ENCODE data around the gene ENOX2.
"Not testable (repeated sequence)": the region's sequence is repeated elsewhere in the genome, so short reads cannot be mapped to it uniquely, and the experiment has no call there.

The ENOX2 gene

DNA sequence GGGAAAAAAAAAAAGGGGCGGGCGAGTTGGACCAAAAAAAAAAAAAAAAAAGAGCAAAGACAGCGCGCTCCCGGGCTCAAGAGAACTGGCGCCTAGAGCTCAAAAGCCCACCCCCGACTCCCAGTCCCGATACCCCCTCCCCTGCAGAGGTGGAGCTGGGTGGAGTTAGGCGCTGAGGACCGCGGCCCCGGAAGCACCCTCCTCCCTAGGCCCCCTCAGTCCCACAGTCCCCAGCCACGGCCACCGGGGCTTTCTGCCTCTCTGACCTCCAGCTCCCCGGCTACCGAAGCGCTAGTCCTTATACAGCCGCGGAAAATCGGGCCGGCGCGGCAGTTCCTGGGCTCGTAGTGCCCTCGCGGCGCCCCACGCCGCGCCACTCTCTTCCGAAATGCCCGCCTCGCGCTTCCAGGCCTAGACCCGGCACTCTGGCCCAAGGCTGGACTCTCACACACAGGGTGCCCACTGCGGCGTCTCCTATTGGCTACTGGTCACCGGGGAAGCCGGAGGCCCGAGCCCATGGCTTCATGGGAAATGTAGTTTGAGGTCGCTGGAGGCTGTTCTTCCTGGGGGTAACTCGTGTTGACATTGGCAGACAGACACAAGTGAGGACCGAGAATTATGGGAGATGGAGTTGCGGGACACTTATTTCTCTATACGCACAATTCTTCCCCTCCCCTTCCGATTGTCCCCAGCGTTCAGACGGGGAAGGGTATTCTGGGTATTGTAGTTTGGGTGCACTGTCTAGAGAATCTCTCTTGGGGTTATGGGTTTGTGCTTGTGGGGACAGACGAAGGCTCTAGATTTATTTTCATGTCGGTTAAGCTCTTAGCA, at the start of gene ENOX2:
Gene ENOX2, minus strand, starts transcription at position 427 of the 831 bp plus-strand sequence. CDS start 199,993 bp downstream, outside the sequence.
- peak; percentile 93 for DNase-seq (ENCODE audit: low read depth)

DNA sequence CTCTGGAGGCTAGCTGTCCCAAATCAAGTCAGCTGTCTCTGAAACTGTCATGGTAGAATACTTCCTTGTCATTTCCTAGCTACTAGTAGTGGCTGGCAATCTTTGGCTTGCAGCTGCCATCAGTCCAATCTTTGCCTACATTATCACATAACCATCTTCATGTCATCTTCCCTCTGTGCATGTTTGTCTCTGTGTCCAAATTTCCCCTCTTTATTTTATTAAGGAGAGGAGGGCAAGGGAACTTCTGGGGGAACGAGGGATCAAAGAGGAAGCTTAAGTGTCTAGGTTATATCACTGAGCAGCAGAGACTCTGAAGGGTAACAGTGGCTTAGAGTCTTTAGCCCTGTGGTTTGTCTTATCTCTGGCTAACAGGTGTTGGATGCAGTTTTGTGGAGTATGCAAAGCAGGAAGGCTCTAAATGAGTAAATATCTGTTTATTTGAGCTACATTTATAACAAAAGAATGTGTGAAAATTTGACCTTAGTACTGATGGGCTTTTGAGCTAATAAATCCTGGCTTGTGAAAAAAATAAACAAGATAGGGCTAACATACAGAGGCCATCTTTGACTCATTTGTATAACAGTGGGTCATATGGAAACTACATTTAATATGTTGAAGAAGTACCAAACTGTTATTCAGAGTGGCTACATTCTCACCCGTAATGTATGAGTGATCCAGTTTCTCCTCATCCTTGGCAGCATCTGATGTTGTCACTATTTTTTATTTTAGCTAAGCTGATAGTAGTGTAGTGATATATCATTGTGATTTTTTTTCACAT, 49.4 kb upstream of the ENOX2 start:
- DNase-seq (ENCODE audit: low read depth), result no peak

DNA sequence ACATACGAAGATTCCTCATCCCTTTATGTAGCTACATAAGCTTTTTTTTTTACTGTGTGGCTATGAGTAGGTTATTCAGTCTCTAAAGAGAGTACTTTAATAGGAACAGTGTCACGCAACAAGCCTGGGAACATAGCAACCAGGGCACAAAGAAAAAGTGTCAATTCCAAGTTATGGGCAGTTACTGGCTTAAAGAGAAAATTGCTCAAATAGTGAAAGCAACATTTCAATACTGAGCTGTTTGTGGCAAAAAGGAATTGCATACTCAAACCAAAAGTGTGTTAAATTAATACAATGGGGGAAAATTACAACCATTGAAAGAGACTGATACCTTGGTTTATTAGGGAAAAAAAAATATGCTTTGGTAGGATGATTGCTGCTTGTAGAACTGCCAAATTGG, 41.2 kb upstream of the ENOX2 start:
- no peak for DNase-seq (ENCODE audit: low read depth)

DNA sequence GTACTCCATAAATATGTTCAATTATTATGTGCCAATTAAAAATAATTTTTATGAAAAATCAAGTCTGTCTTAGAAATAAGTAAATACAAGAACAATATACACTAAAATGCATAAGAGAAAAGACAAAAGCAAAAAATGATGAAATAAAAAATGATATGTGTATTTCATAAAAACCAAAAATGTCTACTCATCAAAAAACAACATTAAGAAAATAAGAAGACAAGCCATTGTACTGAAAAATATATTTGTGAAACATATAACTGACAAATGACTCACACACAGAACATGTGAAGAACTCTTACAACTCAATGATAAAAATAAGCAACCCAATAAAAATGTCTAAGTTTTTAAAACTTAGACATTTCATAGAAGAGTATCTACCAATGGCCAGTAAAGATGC, 34.1 kb upstream of the ENOX2 start:
- no peak for DNase-seq (ENCODE audit: low read depth)

- no peak for DNase-seq (ENCODE audit: low read depth)
Measured at GRCh38 chrX:130933358-130933757, 30.3 kb upstream of the ENOX2 start.

GRCh38 chrX:130920405-130920804, 17.4 kb upstream of the ENOX2 start:
- not testable (repeated sequence) for DNase-seq (ENCODE audit: low read depth)

GRCh38 chrX:130919676-130920075, 16.7 kb upstream of the ENOX2 start:
- not testable (repeated sequence) for DNase-seq (ENCODE audit: low read depth)

GRCh38 chrX:130918498-130918897, 15.5 kb upstream of the ENOX2 start:
- not testable (repeated sequence) for DNase-seq (ENCODE audit: low read depth)

DNA sequence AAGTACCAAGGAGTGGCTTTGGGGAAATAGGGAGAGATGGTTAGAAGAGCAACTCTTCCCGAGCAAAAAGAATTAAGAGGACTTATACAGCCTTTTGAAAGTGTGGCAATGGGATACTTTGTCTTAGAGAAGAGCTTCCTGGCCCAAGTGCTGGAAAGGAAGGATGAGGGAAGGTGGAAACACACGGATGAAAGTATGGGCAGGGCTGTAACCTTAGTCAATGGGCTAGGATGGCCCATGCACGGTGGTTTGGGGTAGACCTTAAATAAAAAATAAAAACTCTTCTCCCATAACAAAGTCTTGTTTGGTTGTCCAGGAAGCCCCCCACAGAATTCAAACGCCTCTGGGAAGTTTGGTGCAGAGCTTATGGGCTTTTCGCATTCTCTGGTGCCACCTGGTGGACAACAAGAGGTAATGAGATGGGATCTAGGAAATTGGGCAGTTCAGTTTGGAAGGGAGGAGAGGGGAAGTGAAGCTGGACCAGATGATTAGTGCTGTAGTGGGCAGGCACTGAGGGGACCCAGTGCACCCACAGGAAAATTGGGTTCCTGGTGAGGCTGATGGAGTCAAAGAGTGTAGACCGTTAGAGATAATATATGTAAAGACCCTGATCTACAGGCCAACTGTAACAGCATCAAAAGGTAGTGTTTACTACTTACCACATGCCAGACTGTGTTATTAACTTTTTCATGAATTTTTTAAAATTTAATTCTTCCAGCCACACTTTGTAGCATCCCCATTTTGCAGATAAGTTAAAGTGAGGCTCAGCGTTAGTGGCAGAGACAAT, 13.8 kb upstream of the ENOX2 start:
- peak; percentile 15 for DNase-seq (ENCODE audit: low read depth)

DNA sequence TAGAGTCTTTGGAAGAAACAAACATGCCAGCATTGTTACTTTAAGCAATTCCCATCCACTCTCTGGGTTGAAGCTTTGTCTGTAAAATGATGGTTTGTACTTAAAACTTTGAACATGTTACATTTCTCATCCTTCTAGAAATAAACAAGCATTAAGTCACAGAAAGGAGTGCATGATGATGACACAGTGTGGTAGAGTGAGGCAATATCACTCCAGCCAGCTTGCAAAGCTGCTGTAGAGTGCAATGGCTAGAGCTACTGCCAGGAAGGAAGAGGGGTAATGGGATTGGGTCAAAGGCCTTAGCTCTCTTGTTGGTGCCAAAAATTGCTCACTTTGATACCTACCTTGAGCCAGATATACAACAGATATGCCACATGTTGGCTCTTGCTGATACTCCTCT, 12.3 kb upstream of the ENOX2 start:
- DNase-seq (ENCODE audit: low read depth), result no peak

GRCh38 chrX:130909469-130910136, 6.6 kb upstream of the ENOX2 start:
- DNase-seq (ENCODE audit: low read depth), result peak; percentile 56

DNA sequence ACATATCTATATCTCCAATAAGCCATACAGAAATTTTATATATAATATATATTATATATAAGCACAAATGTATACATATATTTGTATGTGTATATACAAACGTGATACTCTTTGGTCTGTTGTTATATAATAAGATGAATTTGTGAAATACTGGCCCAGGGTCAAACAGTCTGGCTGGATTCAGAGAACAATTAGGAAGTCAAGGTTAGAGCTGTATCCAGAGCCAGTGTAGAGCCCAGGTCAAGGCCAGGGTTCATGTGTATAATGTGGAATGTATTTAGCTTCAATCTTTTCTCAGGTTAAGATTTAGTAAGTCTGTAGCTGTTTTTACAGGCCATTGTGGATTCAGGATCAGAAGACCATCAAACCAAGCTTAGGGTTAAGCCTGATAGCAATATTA, 3.8 kb upstream of the ENOX2 start:
- DNase-seq (ENCODE audit: low read depth), result no peak

DNA sequence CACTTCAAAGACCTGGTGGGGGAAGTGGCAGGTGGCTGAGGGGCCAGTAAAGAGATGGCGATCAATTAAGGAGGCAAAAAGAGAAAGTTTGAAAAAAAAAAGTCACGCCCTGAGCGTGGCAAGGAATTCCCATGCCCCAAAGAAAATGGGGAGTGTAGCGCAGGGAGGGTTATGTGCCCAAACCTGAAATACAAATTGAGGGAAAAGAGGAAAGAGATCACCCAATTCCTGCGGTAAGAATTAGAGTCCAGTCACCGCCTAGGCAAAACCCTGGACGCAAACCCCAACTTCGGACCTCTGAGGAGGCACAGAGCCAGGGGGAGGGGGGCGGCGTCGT, 595 bp downstream of the ENOX2 start:
- no peak for DNase-seq (ENCODE audit: low read depth)

DNA sequence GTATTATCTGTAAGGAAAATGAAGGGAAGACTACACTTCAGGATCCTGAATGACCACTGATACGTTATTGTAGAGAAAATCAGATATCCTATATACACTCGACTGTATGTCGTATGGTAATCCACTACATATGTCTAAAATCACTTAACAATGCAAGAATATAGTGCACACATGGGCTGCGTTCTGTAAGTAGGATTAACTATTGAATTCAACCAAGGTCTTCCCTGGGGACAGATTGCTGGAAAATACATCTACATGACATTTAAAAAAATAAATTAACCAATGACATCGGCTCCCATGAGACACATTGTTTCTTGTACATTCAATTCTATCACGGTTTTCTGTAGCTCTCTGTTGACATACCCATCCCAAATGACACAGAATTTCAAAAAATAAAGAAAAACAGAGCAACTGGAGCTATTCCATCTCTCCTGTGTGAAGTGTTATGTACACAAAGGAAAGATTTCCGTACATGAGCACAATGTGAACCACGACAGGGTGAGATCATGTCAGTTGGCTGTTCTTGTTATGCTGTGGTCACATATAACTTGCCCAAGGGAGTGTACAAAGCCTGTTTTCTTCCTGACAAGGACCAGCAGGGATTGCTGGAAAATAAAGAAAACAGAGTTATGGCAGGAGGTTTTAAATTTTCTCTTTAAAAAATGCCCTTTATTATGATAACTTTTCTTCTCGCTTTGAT, 6.1 kb downstream of the ENOX2 start:
- peak; percentile 19 for DNase-seq (ENCODE audit: low read depth)

DNA sequence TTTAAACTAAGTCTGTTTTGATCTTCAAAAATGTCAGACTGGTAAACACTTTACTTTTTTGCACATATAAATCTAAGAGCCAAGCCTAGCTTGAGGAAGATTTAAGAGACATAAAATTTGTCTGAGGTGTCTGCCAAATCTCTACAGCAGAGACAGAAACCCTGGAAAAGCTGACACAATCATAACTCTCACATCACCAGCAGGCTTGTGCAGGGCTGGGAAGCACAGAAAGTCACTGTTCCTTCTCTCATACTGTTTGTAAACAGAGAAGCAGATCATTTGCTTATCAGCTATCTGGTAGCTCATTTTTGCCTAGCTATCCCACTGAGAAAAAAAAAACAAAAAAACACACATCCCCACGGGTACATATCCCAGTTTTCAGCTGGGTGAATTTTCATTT, 7.0 kb downstream of the ENOX2 start:
- DNase-seq (ENCODE audit: low read depth), result peak; percentile 18

DNA sequence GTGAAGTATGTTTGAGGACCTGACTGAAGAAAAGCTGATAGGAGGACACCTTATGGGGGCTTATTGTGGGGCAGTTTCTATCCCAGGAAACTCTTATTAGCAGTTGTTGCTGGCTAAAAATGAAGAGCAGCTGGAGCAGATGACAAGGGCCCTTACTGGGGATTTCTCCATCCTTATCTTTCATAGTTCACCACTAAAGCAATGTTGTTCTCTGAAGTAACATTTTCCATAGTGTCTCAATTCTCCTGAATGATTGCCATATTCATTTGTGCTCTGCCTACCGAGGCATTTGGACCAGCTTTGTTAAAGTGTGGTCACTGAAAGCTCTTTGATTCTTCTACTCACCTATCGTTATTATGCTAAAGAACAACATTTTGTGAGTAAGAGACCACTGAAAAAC, 7.7 kb downstream of the ENOX2 start:
- no peak for DNase-seq (ENCODE audit: low read depth)

DNA sequence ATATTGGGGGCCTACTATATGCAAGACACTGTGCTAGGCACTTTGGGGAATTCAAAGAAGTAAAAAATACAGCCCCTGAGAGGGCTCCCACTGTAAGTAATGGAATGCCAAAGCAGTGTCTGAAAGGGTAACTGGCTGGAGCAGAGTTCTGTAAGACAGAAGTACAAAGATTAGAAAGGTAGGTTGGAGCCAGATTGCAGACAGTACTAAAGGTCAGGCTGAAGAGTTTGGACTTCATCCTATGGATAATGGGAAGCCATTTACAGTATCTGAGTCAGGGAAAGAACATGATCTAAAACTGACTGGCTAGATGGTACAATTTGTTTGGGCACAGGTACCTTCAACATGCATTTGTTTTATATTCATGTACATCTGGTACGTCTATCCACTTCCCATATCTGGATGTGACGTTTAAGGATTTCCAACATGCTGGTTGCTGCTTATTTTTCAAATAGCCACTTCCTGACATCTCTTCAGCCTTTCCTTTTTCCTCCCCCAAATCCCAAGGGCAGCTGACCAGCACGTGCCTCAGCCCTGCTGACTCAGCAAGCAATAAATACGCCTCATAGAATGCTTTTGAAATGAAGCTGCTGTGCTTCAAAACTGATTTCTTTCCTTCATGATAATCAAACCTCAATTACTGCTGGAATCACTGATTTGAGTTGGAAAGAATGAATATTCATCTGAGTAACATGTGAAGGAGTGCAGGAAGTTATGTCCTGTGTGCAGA, 9.5 kb downstream of the ENOX2 start:
- DNase-seq (ENCODE audit: low read depth), result peak; percentile 32

DNA sequence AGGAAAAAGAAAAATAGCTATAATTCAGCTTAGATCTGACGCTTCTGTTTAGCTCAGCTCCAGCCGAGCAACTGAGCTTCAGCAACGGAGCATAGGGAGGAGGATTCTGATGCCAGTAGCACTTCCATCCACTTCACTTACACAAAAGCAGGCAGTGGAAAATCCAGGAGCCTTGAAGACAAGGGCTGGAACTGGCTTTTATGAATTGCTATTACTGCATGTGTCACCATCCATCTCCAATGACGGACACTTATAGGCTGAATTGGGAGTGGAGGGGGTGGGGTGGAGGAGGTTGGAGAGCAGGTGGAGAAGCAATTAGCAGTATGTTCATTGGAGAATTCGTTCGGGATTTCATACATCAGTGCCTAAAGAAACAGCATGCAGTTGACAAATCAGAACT, 15.6 kb downstream of the ENOX2 start:
- no peak for DNase-seq (ENCODE audit: low read depth)

GRCh38 chrX:130885996-130886395, 17.0 kb downstream of the ENOX2 start:
- no peak for DNase-seq (ENCODE audit: low read depth)

DNA sequence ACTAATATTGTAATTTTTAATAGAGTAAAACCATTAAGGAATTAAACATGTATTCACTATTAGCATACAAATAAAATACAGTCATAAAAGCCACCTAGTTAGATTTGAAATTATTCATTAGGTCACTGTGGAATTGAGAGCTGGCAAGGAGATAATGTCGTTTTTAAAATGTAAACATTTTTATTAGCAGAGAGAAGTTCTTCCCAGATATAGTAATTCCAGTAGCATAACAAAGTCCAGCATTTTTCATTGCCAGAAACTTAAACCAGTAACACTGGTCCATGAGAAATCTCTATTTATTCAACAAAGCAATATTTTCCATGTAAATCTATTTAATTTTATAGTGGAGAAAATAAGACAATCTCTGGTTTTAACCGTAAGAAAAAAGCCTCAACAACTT, 17.5 kb downstream of the ENOX2 start:
- DNase-seq (ENCODE audit: low read depth), result no peak

GRCh38 chrX:130884627-130885026, 18.4 kb downstream of the ENOX2 start:
- DNase-seq (ENCODE audit: low read depth), result no peak
